ENCODE results near the gene FNDC8. TPM values are rescaled to one million over a fixed set of nuclear protein-coding genes. Genes with fewer than 3 reads are reported as not detected.

Gene FNDC8
- total RNA-seq, 4 donors from 2014 or later, result not detected

DNA sequence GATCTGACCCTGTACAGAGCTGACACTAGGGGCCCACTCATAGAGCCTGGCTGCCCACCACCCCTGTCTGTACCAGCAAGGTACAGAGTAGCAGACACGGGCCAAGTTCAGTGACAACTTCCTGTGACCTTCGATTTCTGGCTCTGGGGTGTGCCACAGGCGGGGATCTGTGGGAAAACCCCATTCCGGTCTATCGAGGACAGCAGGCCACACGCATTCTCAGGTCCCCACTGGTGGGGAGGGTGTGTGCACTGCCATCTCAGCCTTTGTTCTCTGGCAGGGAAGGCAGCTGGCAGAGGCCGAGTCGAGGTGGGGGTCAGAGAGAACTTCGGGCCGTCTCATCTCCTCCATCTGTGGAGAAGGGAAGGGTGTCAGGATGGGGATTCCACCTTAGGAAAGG, 10.7 kb downstream of the FNDC8 start:
- 65% methylated on average over 10 of the region's 10 CpGs; no CpG with 5 or more reads in 1 of the 2 donors for WGBS, 2 donors (ENCODE audit: low coverage in 1 of 2)
- TF ChIP-seq, protein P1, sequence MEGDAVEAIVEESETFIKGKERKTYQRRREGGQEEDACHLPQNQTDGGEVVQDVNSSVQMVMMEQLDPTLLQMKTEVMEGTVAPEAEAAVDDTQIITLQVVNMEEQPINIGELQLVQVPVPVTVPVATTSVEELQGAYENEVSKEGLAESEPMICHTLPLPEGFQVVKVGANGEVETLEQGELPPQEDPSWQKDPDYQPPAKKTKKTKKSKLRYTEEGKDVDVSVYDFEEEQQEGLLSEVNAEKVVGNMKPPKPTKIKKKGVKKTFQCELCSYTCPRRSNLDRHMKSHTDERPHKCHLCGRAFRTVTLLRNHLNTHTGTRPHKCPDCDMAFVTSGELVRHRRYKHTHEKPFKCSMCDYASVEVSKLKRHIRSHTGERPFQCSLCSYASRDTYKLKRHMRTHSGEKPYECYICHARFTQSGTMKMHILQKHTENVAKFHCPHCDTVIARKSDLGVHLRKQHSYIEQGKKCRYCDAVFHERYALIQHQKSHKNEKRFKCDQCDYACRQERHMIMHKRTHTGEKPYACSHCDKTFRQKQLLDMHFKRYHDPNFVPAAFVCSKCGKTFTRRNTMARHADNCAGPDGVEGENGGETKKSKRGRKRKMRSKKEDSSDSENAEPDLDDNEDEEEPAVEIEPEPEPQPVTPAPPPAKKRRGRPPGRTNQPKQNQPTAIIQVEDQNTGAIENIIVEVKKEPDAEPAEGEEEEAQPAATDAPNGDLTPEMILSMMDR (IDR thresholded peaks at IDR 0.05), result no peak
- no peak for TF ChIP-seq POLR2AphosphoS5 (IDR thresholded peaks at IDR 0.05)
- no peak for TF ChIP-seq POLR2A (IDR thresholded peaks at IDR 0.05)
- no peak for TF ChIP-seq EP300 (IDR thresholded peaks at IDR 0.05; ENCODE audit: low read depth)
- DNase-seq, result peak; percentile 14
- H3K4me3 ChIP-seq, result no peak overlapping the region
- H3K9me3 ChIP-seq, result no peaks in the 10 kb centered on the region
- H3K4me1 ChIP-seq, result no peaks in the 10 kb centered on the region
- peaks cover 0 to 17% (median 6%) of the 10 kb centered on the region in 4 donors for H3K36me3 ChIP-seq
- intact Hi-C loops (cut with DNase I; ENCODE audit: low total_unique reads), result no loop called here
- in situ Hi-C loops (cut with MboI; ENCODE audit: low pct_ligation_motif_present in 1 of 4, low pct_unique_long_range_greater_than_20kb in 1 of 4, low sequenced_read_pairs in 3 of 4), result loop anchor here in 1 of 4 donors (25.0 kb wide), 3 partner anchors 545 to 720 kb away; partner anchors contain the start of genes RASL10B and TMEM132E
- H3K27ac ChIP-seq, result no peak overlapping the region
- no peaks in the 10 kb centered on the region for H3K27me3 ChIP-seq

DNA sequence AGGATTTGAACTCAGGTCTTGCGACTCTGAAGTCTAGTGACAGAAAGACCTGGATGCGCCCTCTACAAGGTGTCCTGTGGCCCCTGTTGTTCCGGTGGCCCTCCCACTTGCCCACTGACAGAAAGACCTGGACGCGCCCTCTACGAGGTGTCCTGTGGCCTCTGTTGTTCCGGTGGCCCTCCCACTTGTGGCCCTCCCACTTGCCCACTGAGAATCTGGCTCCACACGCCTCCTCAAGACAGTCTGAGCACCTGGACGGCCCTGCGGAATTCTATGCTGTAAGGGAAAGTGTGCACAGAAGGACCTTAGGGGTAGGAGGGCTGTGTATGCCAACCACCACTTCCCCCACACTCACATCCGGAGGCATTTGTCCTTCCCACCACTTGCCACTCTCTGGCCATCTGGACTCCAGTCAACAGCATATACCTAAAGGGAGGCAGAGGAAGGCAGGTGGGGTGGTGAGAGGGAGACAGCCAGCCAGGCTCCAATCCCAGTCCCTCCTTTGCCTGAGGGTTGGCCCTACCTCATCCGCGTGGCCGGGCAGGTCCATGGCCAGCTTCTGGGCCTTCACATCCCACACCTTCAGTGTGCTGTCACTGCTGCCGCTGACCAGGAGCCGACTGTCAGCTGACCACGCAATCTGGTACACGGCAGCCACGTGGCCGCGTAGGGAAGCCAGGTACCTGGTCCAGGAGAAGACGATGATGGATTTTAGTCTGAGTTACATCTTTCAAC, 11.6 kb downstream of the FNDC8 start:
- TF ChIP-seq POLR2A (IDR thresholded peaks at IDR 0.05) (no peak), EP300 (IDR thresholded peaks at IDR 0.05; ENCODE audit: low read depth) (no peak), POLR2AphosphoS5 (IDR thresholded peaks at IDR 0.05) (no peak)
- TF ChIP-seq, protein P1 (IDR thresholded peaks at IDR 0.05), result no peak
- Histone ChIP-seq H3K36me3 (peaks cover 0 to 17% (median 6%) of the 10 kb centered on the region in 4 donors), H3K4me3 (no peak overlapping the region), H3K4me1 (no peaks in the 10 kb centered on the region), H3K27me3 (no peaks in the 10 kb centered on the region), H3K27ac (no peak overlapping the region), H3K9me3 (no peaks in the 10 kb centered on the region)
- intact Hi-C loops (cut with DNase I; ENCODE audit: low total_unique reads) (no loop called here), in situ Hi-C loops (cut with MboI; ENCODE audit: low pct_ligation_motif_present in 1 of 4, low pct_unique_long_range_greater_than_20kb in 1 of 4, low sequenced_read_pairs in 3 of 4) (loop anchor here in 1 of 4 donors (25.0 kb wide), 3 partner anchors 546 to 721 kb away; partner anchors contain the start of genes RASL10B and TMEM132E)
- no peak for DNase-seq
- 80 to 89% methylated on average over 1 to 22 of the region's 22 CpGs for WGBS, 2 donors (ENCODE audit: low coverage in 1 of 2)

DNA sequence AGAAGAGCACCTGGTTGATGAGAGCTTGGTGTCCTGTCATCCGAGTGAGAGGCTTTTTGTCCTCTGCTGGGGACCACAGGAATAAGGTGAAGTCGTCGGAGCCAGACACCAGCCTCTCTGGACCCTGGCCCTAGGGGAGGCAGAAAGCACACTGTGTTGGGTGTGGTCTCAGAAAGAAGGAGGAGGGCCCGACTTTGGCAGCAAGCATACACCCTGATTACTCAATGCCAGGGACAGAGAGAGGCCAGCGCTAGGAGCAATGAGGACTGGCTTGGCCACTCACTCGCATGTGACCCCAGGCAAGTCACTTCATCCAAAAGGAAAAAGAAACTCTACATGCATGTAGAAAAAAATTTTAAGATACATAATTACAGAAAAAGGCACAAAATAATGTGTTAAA, 13.9 kb downstream of the FNDC8 start:
- H3K27ac ChIP-seq, result no peak overlapping the region

DNA sequence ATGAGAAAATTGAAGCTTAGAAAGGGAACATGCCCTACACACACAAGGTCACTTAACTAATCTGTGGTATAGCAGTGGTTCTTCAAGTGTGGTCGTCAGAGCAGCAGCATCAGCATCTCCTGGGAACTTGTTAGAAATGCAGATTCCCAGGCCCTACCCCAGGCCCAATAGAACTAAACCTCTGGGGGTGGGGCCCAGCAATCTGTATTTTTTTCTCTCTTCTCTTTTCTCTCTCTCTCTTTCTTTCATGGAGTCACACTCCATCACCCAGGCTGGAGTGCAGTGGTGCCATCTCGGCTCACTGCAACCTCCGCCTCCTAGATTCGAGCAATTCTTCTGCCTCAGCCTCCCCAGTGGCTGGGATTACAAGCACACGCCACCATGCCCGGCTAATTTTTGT, 16.8 kb downstream of the FNDC8 start:
- Histone ChIP-seq H3K9me3 (no peaks in the 10 kb centered on the region), H3K4me3 (no peak overlapping the region), H3K27ac (no peak overlapping the region), H3K27me3 (no peaks in the 10 kb centered on the region), H3K36me3 (peaks cover 0 to 17% (median 6%) of the 10 kb centered on the region in 4 donors), H3K4me1 (peaks cover 0 to 18% (median 13%) of the 10 kb centered on the region in 4 donors)
- no peak for DNase-seq
- in situ Hi-C loops (cut with MboI; ENCODE audit: low pct_ligation_motif_present in 1 of 4, low pct_unique_long_range_greater_than_20kb in 1 of 4, low sequenced_read_pairs in 3 of 4), result loop anchor here in 1 of 4 donors (25.0 kb wide), 3 partner anchors 551 to 726 kb away; partner anchors contain the start of genes RASL10B and TMEM132E
- intact Hi-C loops (cut with DNase I; ENCODE audit: low total_unique reads), result no loop called here
- TF ChIP-seq, protein P1 (IDR thresholded peaks at IDR 0.05), result no peak
- TF ChIP-seq POLR2A (IDR thresholded peaks at IDR 0.05) (no peak), POLR2AphosphoS5 (IDR thresholded peaks at IDR 0.05) (no peak), EP300 (IDR thresholded peaks at IDR 0.05; ENCODE audit: low read depth) (no peak)
- 83 to 97% methylated on average over 1 to 6 of the region's 6 CpGs for WGBS, 2 donors (ENCODE audit: low coverage in 1 of 2)

More for the DNA sequence above, 13.9 kb downstream of the FNDC8 start:
- intact Hi-C loops (cut with DNase I; ENCODE audit: low total_unique reads), result no loop called here
- Histone ChIP-seq H3K27me3 (no peaks in the 10 kb centered on the region), H3K9me3 (no peaks in the 10 kb centered on the region), H3K4me3 (no peak overlapping the region), H3K4me1 (peaks cover 0 to 2% (median 0%) of the 10 kb centered on the region in 4 donors), H3K36me3 (peaks cover 0 to 17% (median 6%) of the 10 kb centered on the region in 4 donors)
- no peak for DNase-seq
- TF ChIP-seq EP300 (IDR thresholded peaks at IDR 0.05; ENCODE audit: low read depth) (no peak), POLR2A (IDR thresholded peaks at IDR 0.05) (no peak), POLR2AphosphoS5 (IDR thresholded peaks at IDR 0.05) (no peak)
- TF ChIP-seq, protein P1 (IDR thresholded peaks at IDR 0.05), result no peak
- 87 to 100% methylated on average over 3 to 6 of the region's 6 CpGs for WGBS, 2 donors (ENCODE audit: low coverage in 1 of 2)
- in situ Hi-C loops (cut with MboI; ENCODE audit: low pct_ligation_motif_present in 1 of 4, low pct_unique_long_range_greater_than_20kb in 1 of 4, low sequenced_read_pairs in 3 of 4), result loop anchor here in 1 of 4 donors (25.0 kb wide), 3 partner anchors 548 to 723 kb away; partner anchors contain the start of genes RASL10B and TMEM132E

Data from transverse colon (tissue), 4 donors.